Cardiac muscle cell (in vitro differentiated cells and primary cell): ENCODE data around the gene MAPK12. TPM values are rescaled to one million over a fixed set of nuclear protein-coding genes. Genes with fewer than 3 reads are reported as not detected.

Experiments used
- DNase-seq, 2 donors: peaks; one replicate each; pipeline versions ENCODE4 v3.0.0 to v3.0.0-alpha.2; 2010 to 2017; ENCODE audit warnings: low read depth in 1 of 2, low spot score in 1 of 2
- H3K27ac ChIP-seq: fragments of 200-600 bp; sonication (generic); 2 replicates; pipeline ENCODE4 v1.5.1; 2016
- H3K27me3 ChIP-seq: fragments of 200-600 bp; sonication (generic); 2 replicates; pipeline ENCODE4 v1.6.0; 2016; ENCODE audit warnings: control low read depth
- H3K36me3 ChIP-seq: fragments of 200-600 bp; sonication (generic); 2 replicates; pipeline ENCODE4 v1.5.1; 2016; ENCODE audit warnings: control low read depth
- H3K4me1 ChIP-seq: fragments of 200-600 bp; sonication (generic); 2 replicates; pipeline ENCODE4 v1.8.1; 2017; ENCODE audit warnings: low read depth, mild to moderate bottlenecking, mixed run types
- H3K4me3 ChIP-seq: fragments of 200-600 bp; sonication (generic); 2 replicates; pipeline ENCODE4 v1.5.1; 2016; ENCODE audit warnings: mild to moderate bottlenecking
- H3K9me3 ChIP-seq: fragments of 200-600 bp; sonication (generic); 2 replicates; pipeline ENCODE4 v1.5.1; 2017; ENCODE audit warnings: low read depth, mild to moderate bottlenecking, control low read depth
- polyA plus RNA-seq: library from polyadenylated mRNA; unstranded; fragments of >200 nt; fragmentation: Nextera tagmentation; extraction: Ambion mirVana; gene quantifications from 2 replicates; pipeline ENCODE4 v1.2.1, GENCODE V29; 2016
- total RNA-seq: library from RNA; depleted of rRNA; stranded (reverse); fragments of >200 nt; gene quantifications from 2 replicates; pipeline ENCODE4 v1.2.3, GENCODE V29; 2016
- TF ChIP-seq, protein P1 (sequence below): IDR thresholded peaks from 2 replicates; pipeline ENCODE4 v1.5.1; 2012; ENCODE audit warnings: low read depth, mild to moderate bottlenecking, low read length

MAPK12 gene
- total and polyA plus RNA-seq, 2 experiments from 2014 or later: 45.5 to 67.1 TPM

DNA sequence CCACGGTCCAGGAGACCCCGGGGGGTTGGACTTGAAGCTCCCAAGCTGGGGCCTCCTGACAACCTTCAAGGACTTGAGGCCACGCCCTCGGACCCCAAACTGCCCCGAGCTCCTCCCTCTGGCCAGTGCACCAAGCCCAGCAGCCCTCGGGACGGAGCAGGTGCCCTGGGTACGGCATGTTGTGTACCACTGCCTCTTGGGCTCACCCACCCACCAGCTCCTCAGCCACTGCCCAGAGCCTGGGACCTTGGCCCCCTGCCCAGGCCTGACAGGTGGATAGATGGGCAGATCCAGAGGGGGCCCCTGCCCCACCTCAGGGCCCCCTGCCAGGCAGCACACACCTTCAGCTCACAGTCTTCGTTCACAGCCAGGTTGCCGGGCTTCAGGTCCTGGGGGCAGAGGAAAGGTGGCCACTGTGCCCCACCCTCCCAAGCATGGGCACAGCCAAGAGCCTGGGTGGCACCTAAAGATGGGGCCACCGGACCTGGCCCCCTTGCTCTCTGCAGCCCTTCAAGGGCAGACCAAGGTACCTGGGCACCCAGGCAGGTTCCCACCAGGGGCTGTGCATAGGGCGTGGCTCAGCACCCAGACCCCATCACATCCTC, 5.1 kb downstream of the MAPK12 start:
- DNase-seq: no peak
- TF ChIP-seq, protein P1, sequence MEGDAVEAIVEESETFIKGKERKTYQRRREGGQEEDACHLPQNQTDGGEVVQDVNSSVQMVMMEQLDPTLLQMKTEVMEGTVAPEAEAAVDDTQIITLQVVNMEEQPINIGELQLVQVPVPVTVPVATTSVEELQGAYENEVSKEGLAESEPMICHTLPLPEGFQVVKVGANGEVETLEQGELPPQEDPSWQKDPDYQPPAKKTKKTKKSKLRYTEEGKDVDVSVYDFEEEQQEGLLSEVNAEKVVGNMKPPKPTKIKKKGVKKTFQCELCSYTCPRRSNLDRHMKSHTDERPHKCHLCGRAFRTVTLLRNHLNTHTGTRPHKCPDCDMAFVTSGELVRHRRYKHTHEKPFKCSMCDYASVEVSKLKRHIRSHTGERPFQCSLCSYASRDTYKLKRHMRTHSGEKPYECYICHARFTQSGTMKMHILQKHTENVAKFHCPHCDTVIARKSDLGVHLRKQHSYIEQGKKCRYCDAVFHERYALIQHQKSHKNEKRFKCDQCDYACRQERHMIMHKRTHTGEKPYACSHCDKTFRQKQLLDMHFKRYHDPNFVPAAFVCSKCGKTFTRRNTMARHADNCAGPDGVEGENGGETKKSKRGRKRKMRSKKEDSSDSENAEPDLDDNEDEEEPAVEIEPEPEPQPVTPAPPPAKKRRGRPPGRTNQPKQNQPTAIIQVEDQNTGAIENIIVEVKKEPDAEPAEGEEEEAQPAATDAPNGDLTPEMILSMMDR: no peak
- no peaks in the 10 kb centered on the region for H3K27me3 ChIP-seq
- no peaks in the 10 kb centered on the region for H3K4me1 ChIP-seq
- H3K36me3 ChIP-seq: no peaks in the 10 kb centered on the region
- H3K27ac ChIP-seq: no peak overlapping the region
- H3K9me3 ChIP-seq: no peaks in the 10 kb centered on the region
- no peak overlapping the region for H3K4me3 ChIP-seq

DNA sequence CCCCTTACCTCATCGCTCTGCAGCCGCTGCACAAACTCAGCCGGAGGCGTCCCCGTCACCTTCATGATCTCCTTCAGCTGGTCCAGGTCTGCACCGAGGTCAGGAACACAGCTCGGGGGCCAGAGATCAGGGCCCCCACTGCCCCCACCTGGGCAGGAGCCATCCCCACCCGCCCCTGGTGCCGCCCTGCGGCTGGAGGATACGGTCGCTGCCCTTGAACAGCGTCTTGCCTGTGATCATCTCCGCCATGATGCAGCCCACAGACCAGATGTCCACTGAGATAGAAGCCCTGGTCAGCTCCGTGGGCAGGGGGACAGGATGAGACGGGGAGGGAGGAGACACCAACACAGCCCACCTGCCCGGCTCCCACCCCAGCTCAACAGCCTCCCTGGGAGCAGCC, 5.9 kb downstream of the MAPK12 start:
- DNase-seq: no peak
- Histone ChIP-seq H3K4me3 (no peak overlapping the region), H3K4me1 (peaks cover under 1% of the 10 kb centered on the region), H3K27me3 (no peaks in the 10 kb centered on the region), H3K36me3 (no peaks in the 10 kb centered on the region), H3K9me3 (no peaks in the 10 kb centered on the region), H3K27ac (no peak overlapping the region)
- TF ChIP-seq, protein P1: no peak

DNA sequence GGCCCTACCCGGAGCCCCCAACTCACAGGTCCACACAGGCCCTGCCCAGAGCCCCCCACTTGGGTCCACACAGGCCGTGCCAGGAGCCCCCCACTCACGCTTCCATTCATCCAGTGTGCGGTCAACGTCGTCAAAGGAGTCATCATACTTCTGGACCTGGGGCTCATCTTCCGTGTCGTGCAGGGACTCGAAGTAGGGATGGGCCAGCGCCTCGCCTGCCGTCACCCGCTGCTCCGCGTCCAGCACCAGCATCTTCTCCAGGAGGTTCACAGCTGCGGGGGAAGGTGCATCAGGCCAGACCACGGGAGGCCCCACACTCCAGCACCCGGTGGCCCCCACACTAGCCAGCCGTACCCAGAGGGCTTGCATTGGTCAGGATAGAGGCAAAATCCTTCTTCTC, 6.4 kb downstream of the MAPK12 start:
- Histone ChIP-seq H3K27me3 (no peaks in the 10 kb centered on the region), H3K9me3 (no peaks in the 10 kb centered on the region), H3K27ac (no peak overlapping the region), H3K36me3 (no peaks in the 10 kb centered on the region), H3K4me1 (peaks cover 5% of the 10 kb centered on the region), H3K4me3 (no peak overlapping the region)
- DNase-seq: no peak
- TF ChIP-seq, protein P1: no peak

DNA sequence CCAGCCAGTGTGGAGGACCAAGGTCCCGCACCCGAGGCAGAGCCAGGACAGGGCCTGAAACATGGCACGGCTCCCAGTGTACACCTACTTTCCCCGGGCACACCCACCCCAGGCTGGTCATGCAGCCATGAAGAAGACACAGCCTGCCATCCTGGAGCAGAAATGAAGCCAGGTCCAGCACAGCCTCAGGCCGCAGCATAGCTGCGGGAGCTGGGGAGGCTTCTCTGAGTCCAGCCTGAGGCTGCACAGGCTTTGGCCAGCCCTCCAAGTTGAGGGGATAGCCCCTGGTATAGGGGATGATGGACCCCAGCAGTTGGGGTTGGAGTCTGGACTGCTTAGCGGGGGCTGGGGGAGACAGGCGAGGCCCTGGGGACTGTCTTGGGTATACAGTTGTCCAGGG, 7.5 kb downstream of the MAPK12 start:
- DNase-seq: no peak
- Histone ChIP-seq H3K4me1 (peaks cover 7% of the 10 kb centered on the region), H3K27ac (no peak overlapping the region), H3K4me3 (no peak overlapping the region), H3K36me3 (no peaks in the 10 kb centered on the region), H3K27me3 (no peaks in the 10 kb centered on the region), H3K9me3 (no peaks in the 10 kb centered on the region)
- TF ChIP-seq, protein P1: no peak

DNA sequence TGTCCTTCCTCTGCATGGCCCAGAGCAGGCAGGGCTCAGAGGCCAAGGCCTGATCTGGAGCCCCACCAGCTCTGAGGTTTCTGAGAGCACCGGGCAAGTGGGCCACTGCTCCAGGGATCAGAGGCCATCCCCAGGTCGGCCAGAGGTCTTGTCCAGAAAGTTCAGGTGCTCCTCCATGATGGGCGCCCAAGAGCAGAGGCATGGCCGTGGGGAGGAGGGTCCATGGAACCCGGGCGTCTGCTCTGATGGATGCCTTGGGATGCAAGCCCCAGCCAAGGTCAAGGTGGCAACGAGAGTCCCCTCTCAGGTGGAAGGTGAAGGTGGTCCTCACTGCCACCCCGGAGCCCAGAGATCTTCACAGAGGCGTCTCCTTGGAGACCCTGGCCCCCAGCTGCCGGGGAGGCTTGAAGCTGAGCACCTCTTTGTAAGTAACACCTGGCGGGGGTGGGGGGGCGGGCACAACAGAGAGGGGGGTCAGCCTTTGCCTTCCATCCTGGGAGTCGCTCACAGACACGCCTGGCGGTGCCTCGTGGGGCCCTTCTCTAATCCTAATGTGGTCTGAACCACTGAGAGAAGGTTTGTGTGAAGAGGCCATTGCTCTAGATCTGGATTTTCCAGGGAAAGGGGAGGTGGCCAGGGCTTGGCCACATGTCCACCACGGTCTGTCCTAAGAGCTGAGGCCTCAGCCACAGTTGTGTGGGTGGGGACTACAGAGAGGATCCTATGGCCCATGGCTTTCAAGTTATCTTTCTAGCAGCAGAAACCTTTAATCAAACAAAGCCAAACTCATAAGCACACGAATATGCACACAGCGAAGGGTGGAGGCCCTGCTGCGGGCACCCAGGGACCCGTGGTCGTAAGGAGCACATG, 8.2 kb downstream of the MAPK12 start:
- Histone ChIP-seq H3K36me3 (no peaks in the 10 kb centered on the region), H3K4me1 (peaks cover 7% of the 10 kb centered on the region), H3K9me3 (no peaks in the 10 kb centered on the region), H3K4me3 (no peak overlapping the region), H3K27ac (no peak overlapping the region), H3K27me3 (no peaks in the 10 kb centered on the region)
- no peak for DNase-seq
- TF ChIP-seq, protein P1: no peak
